GM12874 (cell line): ENCODE data around the gene CCNL2.

Source experiments
- CTCF ChIP-seq: IDR thresholded peaks from 2 replicates; pipeline ENCODE4 v1.5.1; 2011; ENCODE audit warnings: low read depth, mild to moderate bottlenecking, control low read depth, low read length, moderate library complexity; ENCODE audit not compliant: insufficient read depth

CCNL2 gene

GRCh38 chr1:1399187-1399871 is at the start of gene CCNL2:
CCNL2 (minus strand) TSS chr1:1399335; CDS start chr1:1399306, 29 bp downstream.
- TF ChIP-seq CTCF = peak; percentile 69

- TF ChIP-seq CTCF = no peak
Observed at GRCh38 chr1:1442069-1442770, 43.1 kb upstream of the CCNL2 start.

- TF ChIP-seq CTCF = peak; percentile 98
Observed at GRCh38 chr1:1441002-1441888, 42.1 kb upstream of the CCNL2 start.

- no peak for TF ChIP-seq CTCF
Observed at GRCh38 chr1:1440262-1441001, 41.3 kb upstream of the CCNL2 start.

- no peak for TF ChIP-seq CTCF
Observed at GRCh38 chr1:1439546-1440261, 40.6 kb upstream of the CCNL2 start.

GRCh38 chr1:1438531-1439381 is 39.6 kb upstream of the CCNL2 start:
- no peak for TF ChIP-seq CTCF
